HCT116 (cell line): Measurements from ENCODE around the gene FAM53A. TPM values are rescaled to one million over a fixed set of nuclear protein-coding genes. Genes with fewer than 3 reads are reported as not detected.

Experiments
- ATAC-seq: fragments of 200-7000 bp; cut with Tn5 transposase; 2 replicates; pipeline ENCODE4 v1.9.1; 2020; ENCODE audit warnings: mild to moderate bottlenecking, moderate library complexity
- BruUV-seq: library from RNA; stranded (reverse); fragments of 400-500 nt; replicated peaks from 2 replicates; lab custom pipeline; 2021; lab: Mats Ljungman, UMichigan
- CTCF ChIA-PET: fragments of 300-600 bp; sonication (Branson Sonifier 250); formaldehyde crosslinking; loops from one replicate; lab custom pipeline; 2021; ENCODE audit warnings: antibody characterized with exemption; lab: Charles Lee
- POLR2A ChIA-PET: fragments of 300-600, 350-600 bp; sonication (Branson Sonifier 250); formaldehyde crosslinking; loops from one replicate; lab custom pipeline; 2021; ENCODE audit warnings: antibody characterized with exemption; lab: Charles Lee
- RAD21 ChIA-PET, 2 experiments: fragments of 300-600 bp; sonication (Branson Sonifier 250); formaldehyde crosslinking; loops; one replicate each; lab custom pipeline; 2023; ENCODE audit warnings: low total read pairs in 2 of 2; ENCODE audit not compliant: uncharacterized antibody in 2 of 2, unreplicated experiment in 2 of 2, low non-redundant PET in 1 of 2; lab: Charles Lee
- DNase-seq: peaks from one replicate; pipeline ENCODE4 v3.0.0-alpha.2; 2010; ENCODE audit warnings: low read depth, low spot score
- H2AFZ ChIP-seq: fragments of 200-600 bp; shearing (Covaris generic), sonication (generic); 2 replicates; pipeline ENCODE4 v1.6.1; 2017; ENCODE audit warnings: low read depth, mixed run types, mixed read lengths, antibody characterized with exemption, low read length; ENCODE audit not compliant: poor library complexity, severe bottlenecking
- H3K27ac ChIP-seq: 2 replicates; pipeline ENCODE4 v1.5.1; 2012; ENCODE audit warnings: low read depth, low read length
- H3K27me3 ChIP-seq: fragments of 200-600 bp; sonication (generic); 2 replicates; pipeline ENCODE4 v1.6.1; 2016; ENCODE audit warnings: mixed run types, low read length, mixed read lengths; ENCODE audit not compliant: insufficient read depth
- H3K36me3 ChIP-seq, 2 experiments: fragments of 200-500 bp in 1 of 2; fragments of 200-600 bp in 1 of 2; sonication (Bioruptor generic) in 1 of 2; sonication (generic) in 1 of 2; 2 replicates each; pipeline versions ENCODE4 v1.5.1 to v1.6.1; 2014 to 2016; ENCODE audit warnings: low read length in 2 of 2, inconsistent platforms in 1 of 2, mixed read lengths in 1 of 2, mixed run types in 1 of 2; ENCODE audit not compliant: insufficient read depth in 2 of 2, control insufficient read depth in 1 of 2
- H3K4me1 ChIP-seq, 2 experiments: fragments of 200-600 bp in 1 of 2; sonication (generic) in 1 of 2; 2 replicates each; pipeline versions ENCODE4 v1.5.1 to v1.6.1; 2012 to 2017; ENCODE audit warnings: low read length in 2 of 2, inconsistent platforms in 1 of 2, mild to moderate bottlenecking in 1 of 2, mixed read lengths in 1 of 2, mixed run types in 1 of 2, moderate library complexity in 1 of 2; ENCODE audit not compliant: insufficient read depth in 2 of 2, control insufficient read depth in 1 of 2
- H3K4me2 ChIP-seq: fragments of 200-600 bp; sonication (generic); 2 replicates; pipeline ENCODE4 v1.6.1; 2017; ENCODE audit warnings: mixed run types, low read length, mixed read lengths
- H3K4me3 ChIP-seq, 2 experiments: fragments of 200-600 bp in 1 of 2; sonication (generic) in 1 of 2; replicated peaks in 1 of 2; 2 replicates each; pipeline ENCODE4 v1.5.1; 2011 to 2016; ENCODE audit warnings: low read length in 2 of 2, control low read depth in 1 of 2, low read depth in 1 of 2, mild to moderate bottlenecking in 1 of 2, mixed read lengths in 1 of 2, mixed run types in 1 of 2
- H3K79me2 ChIP-seq: fragments of 200-600 bp; sonication (generic); 2 replicates; pipeline ENCODE4 v1.6.1; 2017; ENCODE audit warnings: mild to moderate bottlenecking, mixed run types, low read length, moderate library complexity, mixed read lengths; ENCODE audit not compliant: insufficient read depth
- H3K9ac ChIP-seq: fragments of 200-600 bp; sonication (generic); 2 replicates; pipeline ENCODE4 v1.6.1; 2016; ENCODE audit warnings: low read length, mixed read lengths
- H3K9me2 ChIP-seq: fragments of 200-600 bp; sonication (generic), shearing (Covaris generic); 2 replicates; pipeline ENCODE4 v1.6.1; 2017; ENCODE audit warnings: mixed run types, mild to moderate bottlenecking, moderate library complexity; ENCODE audit not compliant: insufficient read depth
- H3K9me3 ChIP-seq, 2 experiments: fragments of 200-500 bp in 1 of 2; fragments of 200-600 bp in 1 of 2; sonication (Bioruptor generic) in 1 of 2; sonication (generic) in 1 of 2; 2 replicates each; pipeline ENCODE4 v1.6.1; 2014 to 2017; ENCODE audit warnings: low read length in 2 of 2, mixed read lengths in 2 of 2, inconsistent platforms in 1 of 2, low read depth in 1 of 2, mild to moderate bottlenecking in 1 of 2, mixed run types in 1 of 2, moderate library complexity in 1 of 2; ENCODE audit not compliant: control insufficient read depth in 1 of 2, insufficient read depth in 1 of 2
- H4K20me1 ChIP-seq: fragments of 200-600 bp; sonication (generic), shearing (Covaris generic); 2 replicates; pipeline ENCODE4 v1.6.1; 2017; ENCODE audit warnings: mixed run types, mild to moderate bottlenecking, moderate library complexity; ENCODE audit not compliant: insufficient read depth
- CBX3 ChIP-seq: IDR thresholded peaks from 2 replicates; pipeline ENCODE4 v1.6.1; 2012; ENCODE audit warnings: low read depth
- CEBPB ChIP-seq: IDR thresholded peaks from 2 replicates; pipeline ENCODE4 v1.6.1; 2012; ENCODE audit warnings: low read depth
- EGR1 ChIP-seq: IDR thresholded peaks from 2 replicates; pipeline ENCODE4 v1.6.1; 2012; ENCODE audit warnings: low read depth
- EZH2phosphoT487 ChIP-seq: fragments of 200-600 bp; IDR thresholded peaks from 2 replicates; pipeline ENCODE4 v1.6.1; 2018; ENCODE audit warnings: antibody characterized with exemption, borderline replicate concordance
- JUND ChIP-seq: IDR thresholded peaks from 2 replicates; pipeline ENCODE4 v1.6.1; 2012
- MAX ChIP-seq: IDR thresholded peaks from 2 replicates; pipeline ENCODE4 v1.6.1; 2012
- SRF ChIP-seq: IDR thresholded peaks from 2 replicates; pipeline ENCODE4 v1.6.1; 2012; ENCODE audit warnings: low read depth
- TCF7L2 ChIP-seq: IDR thresholded peaks from 2 replicates; pipeline ENCODE4 v1.7.0; 2011; ENCODE audit warnings: borderline replicate concordance, inconsistent platforms; ENCODE audit not compliant: insufficient read depth, insufficient read length; ENCODE audit errors: extremely low read depth
- ZNF274 ChIP-seq: fragments of 200-500 bp; sonication (Bioruptor generic); IDR thresholded peaks from 2 replicates; pipeline ENCODE4 v1.6.1; 2014; ENCODE audit warnings: mild to moderate bottlenecking, low read depth, low read length, inconsistent platforms
- intact Hi-C: fragments of 100-400 bp; cut with micrococcal nuclease; formaldehyde crosslinking; loops from 2 replicates; pipeline ENCODE4 v1.10.0; 2022
- total RNA-seq: library from RNA; stranded (reverse); gene quantifications from one replicate; pipeline ENCODE4 v1.2.1, GENCODE V29; 2021; ENCODE audit not compliant: unreplicated experiment
- TF ChIP-seq, protein P1 (sequence below): IDR thresholded peaks from 2 replicates; pipeline ENCODE4 v1.6.1; 2012; ENCODE audit warnings: low read depth

FAM53A gene
- total RNA-seq, 1 experiment from 2014 or later, result 1.1 TPM

DNA sequence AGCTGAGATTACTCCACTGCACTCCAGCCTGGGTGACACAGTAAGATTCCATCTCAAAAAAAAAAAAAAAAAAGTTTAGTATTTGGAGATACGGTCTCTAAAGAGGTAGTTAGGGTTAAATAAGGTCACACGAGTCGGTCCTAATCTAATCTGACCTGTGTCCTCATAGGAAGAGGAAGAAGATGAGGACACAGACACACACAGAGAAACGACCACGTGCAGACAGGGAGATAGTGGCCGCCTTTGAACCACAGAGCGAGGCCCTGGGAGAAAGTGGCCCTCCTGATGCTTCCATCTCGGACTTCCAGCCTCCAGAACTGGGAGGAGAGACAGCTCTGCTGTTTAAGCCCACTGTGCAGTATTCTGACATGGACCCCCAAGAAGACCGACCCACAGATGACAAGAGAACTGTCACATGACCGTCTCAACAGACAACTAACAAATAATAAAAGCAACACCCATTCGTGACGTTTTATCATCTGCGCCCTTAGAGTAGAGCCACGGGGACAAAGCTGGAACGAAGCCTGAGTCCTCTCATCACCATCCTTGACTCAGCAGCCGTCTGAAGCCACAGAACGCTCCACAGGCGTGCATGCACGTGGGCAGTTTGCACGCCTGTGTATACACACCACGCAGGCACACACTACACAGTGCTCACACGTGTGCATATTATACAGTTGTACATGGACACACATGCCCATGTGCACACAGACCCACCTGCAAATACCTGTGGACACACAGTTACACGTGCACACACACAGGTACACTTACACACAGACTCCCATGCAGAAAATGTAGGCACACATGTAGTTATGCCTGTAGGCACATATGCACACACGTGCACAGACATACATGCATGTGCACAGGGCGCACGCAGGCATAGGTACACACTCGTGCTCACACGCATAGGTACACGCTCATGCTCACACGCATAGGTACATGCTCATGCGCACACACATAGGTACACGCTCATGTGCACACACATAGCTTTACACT is 51.7 kb downstream of the FAM53A start:
- no peaks in the 10 kb centered on the region for H3K36me3 ChIP-seq
- H3K79me2 ChIP-seq, result no peaks in the 10 kb centered on the region
- H4K20me1 ChIP-seq, result no peaks in the 10 kb centered on the region
- ChIA-PET CTCF (no interaction called here), POLR2A (no interaction called here), RAD21 (no interaction called here)
- no peak overlapping the region for H2AFZ ChIP-seq
- no peaks in the 10 kb centered on the region for H3K9me3 ChIP-seq
- no peak overlapping the region for H3K9ac ChIP-seq
- DNase-seq (no peak), ATAC-seq (no peak)
- intact Hi-C loops, result no loop called here
- no peak overlapping the region for H3K4me3 ChIP-seq
- H3K27me3 ChIP-seq, result no peaks in the 10 kb centered on the region
- H3K27ac ChIP-seq, result no peak overlapping the region
- TF ChIP-seq ZNF274 (no peak), CEBPB (no peak), TCF7L2 (no peak), EZH2phosphoT487 (no peak), CBX3 (no peak), SRF (no peak), MAX (no peak), JUND (no peak), EGR1 (no peak)
- TF ChIP-seq, protein P1, sequence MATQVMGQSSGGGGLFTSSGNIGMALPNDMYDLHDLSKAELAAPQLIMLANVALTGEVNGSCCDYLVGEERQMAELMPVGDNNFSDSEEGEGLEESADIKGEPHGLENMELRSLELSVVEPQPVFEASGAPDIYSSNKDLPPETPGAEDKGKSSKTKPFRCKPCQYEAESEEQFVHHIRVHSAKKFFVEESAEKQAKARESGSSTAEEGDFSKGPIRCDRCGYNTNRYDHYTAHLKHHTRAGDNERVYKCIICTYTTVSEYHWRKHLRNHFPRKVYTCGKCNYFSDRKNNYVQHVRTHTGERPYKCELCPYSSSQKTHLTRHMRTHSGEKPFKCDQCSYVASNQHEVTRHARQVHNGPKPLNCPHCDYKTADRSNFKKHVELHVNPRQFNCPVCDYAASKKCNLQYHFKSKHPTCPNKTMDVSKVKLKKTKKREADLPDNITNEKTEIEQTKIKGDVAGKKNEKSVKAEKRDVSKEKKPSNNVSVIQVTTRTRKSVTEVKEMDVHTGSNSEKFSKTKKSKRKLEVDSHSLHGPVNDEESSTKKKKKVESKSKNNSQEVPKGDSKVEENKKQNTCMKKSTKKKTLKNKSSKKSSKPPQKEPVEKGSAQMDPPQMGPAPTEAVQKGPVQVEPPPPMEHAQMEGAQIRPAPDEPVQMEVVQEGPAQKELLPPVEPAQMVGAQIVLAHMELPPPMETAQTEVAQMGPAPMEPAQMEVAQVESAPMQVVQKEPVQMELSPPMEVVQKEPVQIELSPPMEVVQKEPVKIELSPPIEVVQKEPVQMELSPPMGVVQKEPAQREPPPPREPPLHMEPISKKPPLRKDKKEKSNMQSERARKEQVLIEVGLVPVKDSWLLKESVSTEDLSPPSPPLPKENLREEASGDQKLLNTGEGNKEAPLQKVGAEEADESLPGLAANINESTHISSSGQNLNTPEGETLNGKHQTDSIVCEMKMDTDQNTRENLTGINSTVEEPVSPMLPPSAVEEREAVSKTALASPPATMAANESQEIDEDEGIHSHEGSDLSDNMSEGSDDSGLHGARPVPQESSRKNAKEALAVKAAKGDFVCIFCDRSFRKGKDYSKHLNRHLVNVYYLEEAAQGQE, result no peak
- no TSS peak for BruUV-seq
- H3K4me2 ChIP-seq, result no peak overlapping the region
- no peaks in the 10 kb centered on the region for H3K4me1 ChIP-seq
- no peaks in the 10 kb centered on the region for H3K9me2 ChIP-seq
